KMS-11 (cell line): ENCODE measurements around the gene PC.

ENCODE experiments used
- H2AFZ ChIP-seq: fragments of 200-600 bp; sonication (generic); 2 replicates; pipeline ENCODE4 v1.6.1; 2016; ENCODE audit warnings: antibody characterized with exemption, mixed run types, low read depth
- H3K27ac ChIP-seq: fragments of 200-600 bp; sonication (generic); 2 replicates; pipeline ENCODE4 v1.6.1; 2016; ENCODE audit warnings: mild to moderate bottlenecking, mixed run types
- H3K27me3 ChIP-seq: fragments of 200-600 bp; sonication (generic); 2 replicates; pipeline ENCODE4 v1.6.1; 2017; ENCODE audit warnings: mild to moderate bottlenecking, low read depth, mixed run types, moderate library complexity; ENCODE audit not compliant: insufficient read depth
- H3K36me3 ChIP-seq: fragments of 200-600 bp; sonication (generic); 2 replicates; pipeline ENCODE4 v1.6.1; 2017; ENCODE audit warnings: mild to moderate bottlenecking, mixed run types; ENCODE audit not compliant: insufficient read depth
- H3K4me1 ChIP-seq: fragments of 200-600 bp; sonication (generic); 2 replicates; pipeline ENCODE4 v1.6.1; 2016; ENCODE audit warnings: mild to moderate bottlenecking, low read depth, mixed run types; ENCODE audit not compliant: poor library complexity, severe bottlenecking
- H3K4me2 ChIP-seq: fragments of 200-600 bp; sonication (generic); 2 replicates; pipeline ENCODE4 v1.7.0; 2016; ENCODE audit warnings: mild to moderate bottlenecking, mixed run types
- H3K4me3 ChIP-seq: fragments of 200-600 bp; sonication (generic); IDR thresholded peaks from 2 replicates; pipeline ENCODE4 v1.6.1; 2017; ENCODE audit warnings: low read depth, low read length, mixed read lengths; ENCODE audit not compliant: insufficient read depth
- H3K79me2 ChIP-seq: fragments of 200-600 bp; sonication (generic); 2 replicates; pipeline ENCODE4 v1.6.1; 2016; ENCODE audit warnings: low read depth, mixed run types; ENCODE audit not compliant: insufficient read depth
- H3K9ac ChIP-seq: fragments of 200-600 bp; sonication (generic); 2 replicates; pipeline ENCODE4 v1.6.1; 2016; ENCODE audit warnings: mild to moderate bottlenecking, mixed run types
- H4K20me1 ChIP-seq: fragments of 200-600 bp; sonication (generic); 2 replicates; pipeline ENCODE4 v1.6.1; 2016; ENCODE audit warnings: mild to moderate bottlenecking, mixed run types; ENCODE audit not compliant: insufficient read depth
- CTCF ChIP-seq: fragments of 200-600 bp; sonication (generic); conservative IDR thresholded peaks from 2 replicates; pipeline ENCODE4 v1.6.1; 2017; ENCODE audit warnings: low read depth, mild to moderate bottlenecking, antibody characterized with exemption, low read length, moderate library complexity, mixed read lengths

Gene PC

GRCh38 chr11:66815646-66816045 lies 142.5 kb downstream of the PC start:
- no peak for TF ChIP-seq CTCF
- no peak overlapping the region for H3K4me3 ChIP-seq
- H3K4me2 ChIP-seq = no peak overlapping the region
- H3K27ac ChIP-seq = no peak overlapping the region
- no peak overlapping the region for H3K9ac ChIP-seq
- H3K27me3 ChIP-seq = no peaks in the 10 kb centered on the region
- H2AFZ ChIP-seq = no peak overlapping the region
- no peaks in the 10 kb centered on the region for H3K36me3 ChIP-seq
- H3K79me2 ChIP-seq = no peaks in the 10 kb centered on the region
- no peaks in the 10 kb centered on the region for H3K4me1 ChIP-seq
- H4K20me1 ChIP-seq = no peaks in the 10 kb centered on the region

- Histone ChIP-seq H3K27me3 (no peaks in the 10 kb centered on the region), H3K9ac (no peak overlapping the region), H3K4me3 (no peak overlapping the region), H3K27ac (no peak overlapping the region), H4K20me1 (no peaks in the 10 kb centered on the region), H3K4me1 (no peaks in the 10 kb centered on the region), H3K36me3 (no peaks in the 10 kb centered on the region), H2AFZ (no peak overlapping the region), H3K4me2 (no peak overlapping the region), H3K79me2 (no peaks in the 10 kb centered on the region)
- no peak for TF ChIP-seq CTCF
Measured at GRCh38 chr11:66814678-66815077, 143.5 kb downstream of the PC start.

GRCh38 chr11:66810576-66811185 lies 147.5 kb downstream of the PC start:
- Histone ChIP-seq H2AFZ (no peak overlapping the region), H3K27ac (no peak overlapping the region), H4K20me1 (no peaks in the 10 kb centered on the region), H3K4me1 (no peaks in the 10 kb centered on the region), H3K4me2 (no peak overlapping the region), H3K27me3 (no peaks in the 10 kb centered on the region), H3K4me3 (no peak overlapping the region), H3K79me2 (no peaks in the 10 kb centered on the region), H3K36me3 (no peaks in the 10 kb centered on the region), H3K9ac (no peak overlapping the region)
- no peak for TF ChIP-seq CTCF

GRCh38 chr11:66809592-66809991 lies 148.6 kb downstream of the PC start:
- Histone ChIP-seq H3K27ac (no peak overlapping the region), H2AFZ (no peak overlapping the region), H3K27me3 (no peaks in the 10 kb centered on the region), H3K79me2 (no peaks in the 10 kb centered on the region), H3K36me3 (no peaks in the 10 kb centered on the region), H4K20me1 (no peaks in the 10 kb centered on the region), H3K9ac (no peak overlapping the region), H3K4me2 (no peak overlapping the region), H3K4me3 (no peak overlapping the region), H3K4me1 (no peaks in the 10 kb centered on the region)
- TF ChIP-seq CTCF = no peak
